ENCODE data around the gene ENTR1. TPM values are rescaled to one million over a fixed set of nuclear protein-coding genes. Genes with fewer than 3 reads are reported as not detected.

Gene ENTR1
- total RNA-seq, 2 donors from 2014 or later, result 25.3 to 43.1 TPM

GRCh38 chr9:136433043-136433715 is 22.8 kb upstream of the ENTR1 start:
- DNase-seq (ENCODE audit: low spot score) (no peak), ATAC-seq (ENCODE audit: insufficient number of reproducible peaks, low FRiP score, low read depth) (no peak)
- Histone ChIP-seq H3K4me1 (ENCODE audit: control insufficient read depth in 1 of 2, low read depth in 2 of 2) (peaks cover 12 to 20% of the 10 kb centered on the region in 2 donors), H3K27ac (no peak overlapping the region), H3K36me3 (peaks cover 30% of the 10 kb centered on the region), H3K4me3 (no peak overlapping the region), H3K9me3 (no peaks in the 10 kb centered on the region), H3K27me3 (replicated peaks; ENCODE audit: insufficient read depth) (no peaks in the 10 kb centered on the region)
- no peak for TF ChIP-seq CTCF (IDR thresholded peaks at IDR 0.05)

- ATAC-seq (ENCODE audit: insufficient number of reproducible peaks, low FRiP score, low read depth) (no peak), DNase-seq (ENCODE audit: low spot score) (no peak)
- Histone ChIP-seq H3K36me3 (peaks cover 32% of the 10 kb centered on the region), H3K4me1 (ENCODE audit: control insufficient read depth in 1 of 2, low read depth in 2 of 2) (peaks cover 6 to 14% of the 10 kb centered on the region in 2 donors), H3K27ac (no peak overlapping the region), H3K27me3 (replicated peaks; ENCODE audit: insufficient read depth) (no peaks in the 10 kb centered on the region), H3K9me3 (no peaks in the 10 kb centered on the region), H3K4me3 (no peak overlapping the region)
- TF ChIP-seq CTCF (IDR thresholded peaks at IDR 0.05), result no peak
Observed at GRCh38 chr9:136432591-136432990, 22.2 kb upstream of the ENTR1 start.

GRCh38 chr9:136431782-136432350 is 21.5 kb upstream of the ENTR1 start:
- DNase-seq (ENCODE audit: low spot score) (no peak), ATAC-seq (ENCODE audit: insufficient number of reproducible peaks, low FRiP score, low read depth) (no peak)
- peaks cover 32% of the 10 kb centered on the region for H3K36me3 ChIP-seq
- no peaks in the 10 kb centered on the region for H3K9me3 ChIP-seq
- H3K27me3 ChIP-seq (replicated peaks; ENCODE audit: insufficient read depth), result no peaks in the 10 kb centered on the region
- H3K4me3 ChIP-seq, result no peak overlapping the region
- H3K4me1 ChIP-seq (ENCODE audit: control insufficient read depth in 1 of 2, low read depth in 2 of 2), result peaks cover 0 to 7% of the 10 kb centered on the region in 2 donors
- H3K27ac ChIP-seq, result no peak overlapping the region
- TF ChIP-seq CTCF (IDR thresholded peaks at IDR 0.05), result no peak

- Histone ChIP-seq H3K4me3 (no peak overlapping the region), H3K36me3 (peaks cover 30% of the 10 kb centered on the region), H3K27me3 (replicated peaks; ENCODE audit: insufficient read depth) (no peaks in the 10 kb centered on the region), H3K4me1 (ENCODE audit: control insufficient read depth in 1 of 2, low read depth in 2 of 2) (no peaks in the 10 kb centered on the region), H3K9me3 (no peaks in the 10 kb centered on the region), H3K27ac (no peak overlapping the region)
- DNase-seq (ENCODE audit: low spot score) (no peak), ATAC-seq (ENCODE audit: insufficient number of reproducible peaks, low FRiP score, low read depth) (no peak)
- TF ChIP-seq CTCF (IDR thresholded peaks at IDR 0.05), result no peak
Observed at GRCh38 chr9:136430588-136431234, 20.3 kb upstream of the ENTR1 start.

- DNase-seq (ENCODE audit: low spot score) (no peak), ATAC-seq (ENCODE audit: insufficient number of reproducible peaks, low FRiP score, low read depth) (no peak)
- Histone ChIP-seq H3K36me3 (peaks cover 27% of the 10 kb centered on the region), H3K4me3 (no peak overlapping the region), H3K9me3 (no peaks in the 10 kb centered on the region), H3K4me1 (ENCODE audit: control insufficient read depth in 1 of 2, low read depth in 2 of 2) (no peaks in the 10 kb centered on the region), H3K27ac (no peak overlapping the region), H3K27me3 (replicated peaks; ENCODE audit: insufficient read depth) (no peaks in the 10 kb centered on the region)
- TF ChIP-seq CTCF (IDR thresholded peaks at IDR 0.05), result no peak
Observed at GRCh38 chr9:136429683-136430491, 19.5 kb upstream of the ENTR1 start.

Data from thoracic aorta (tissue), 2 donors.